Type B pancreatic cell (in vitro differentiated cells): Measurements from ENCODE around the gene VSIR. TPM values are rescaled to one million over a fixed set of nuclear protein-coding genes. Genes with fewer than 3 reads are reported as not detected.

ENCODE experiments used
- DNase-seq: peaks from one replicate; pipeline ENCODE4 v3.0.0; 2021; ENCODE audit warnings: mixed read lengths; ENCODE audit not compliant: unreplicated experiment; ENCODE audit errors: extremely low spot score
- H3K27ac Mint-ChIP-seq: 2 replicates; pipeline ENCODE4 v1.8.0; 2021; ENCODE audit warnings: mild to moderate bottlenecking, mixed read lengths
- H3K27me3 Mint-ChIP-seq: 2 replicates; pipeline ENCODE4 v1.8.0; 2021; ENCODE audit warnings: mixed read lengths
- H3K36me3 Mint-ChIP-seq: 2 replicates; pipeline ENCODE4 v1.8.0; 2021; ENCODE audit warnings: mixed read lengths
- H3K4me1 Mint-ChIP-seq: one replicate; pipeline ENCODE4 v1.8.0; 2021; ENCODE audit warnings: mixed read lengths; ENCODE audit not compliant: unreplicated experiment
- H3K4me3 Mint-ChIP-seq: 2 replicates; pipeline ENCODE4 v1.8.0; 2021; ENCODE audit warnings: mild to moderate bottlenecking, mixed read lengths
- H3K9me3 Mint-ChIP-seq: 2 replicates; pipeline ENCODE4 v1.8.0; 2021; ENCODE audit warnings: mixed read lengths
- CTCF ChIP-seq: fragments of 200-600 bp; sonication (generic); conservative IDR thresholded peaks from 2 replicates; pipeline ENCODE4 v1.5.0; 2021; ENCODE audit warnings: antibody characterized with exemption, mild to moderate bottlenecking
- total RNA-seq: library from RNA; stranded (reverse); gene quantifications from 2 replicates; pipeline ENCODE4 v1.2.1, GENCODE V29; 2021; ENCODE audit warnings: low replicate concordance

VSIR gene
- total RNA-seq, 1 donor from 2014 or later: 47.0 TPM

GRCh38 chr10:71705582-71705981 is 67.7 kb downstream of the VSIR start:
- Mint-ChIP-seq H3K4me3 (no peak overlapping the region), H3K36me3 (no peaks in the 10 kb centered on the region), H3K27me3 (no peaks in the 10 kb centered on the region), H3K4me1 (no peaks in the 10 kb centered on the region), H3K9me3 (no peaks in the 10 kb centered on the region), H3K27ac (no peak overlapping the region)
- DNase-seq: no peak
- TF ChIP-seq CTCF: no peak

GRCh38 chr10:71704816-71705215 is 68.5 kb downstream of the VSIR start:
- no peak for TF ChIP-seq CTCF
- H3K27ac Mint-ChIP-seq: no peak overlapping the region
- no peak overlapping the region for H3K4me3 Mint-ChIP-seq
- H3K27me3 Mint-ChIP-seq: no peaks in the 10 kb centered on the region
- H3K4me1 Mint-ChIP-seq: no peaks in the 10 kb centered on the region
- H3K9me3 Mint-ChIP-seq: no peaks in the 10 kb centered on the region
- no peak for DNase-seq
- no peaks in the 10 kb centered on the region for H3K36me3 Mint-ChIP-seq

- no peaks in the 10 kb centered on the region for H3K9me3 Mint-ChIP-seq
- H3K27me3 Mint-ChIP-seq: no peaks in the 10 kb centered on the region
- no peak overlapping the region for H3K4me3 Mint-ChIP-seq
- H3K27ac Mint-ChIP-seq: no peak overlapping the region
- no peak for TF ChIP-seq CTCF
- H3K4me1 Mint-ChIP-seq: no peaks in the 10 kb centered on the region
- H3K36me3 Mint-ChIP-seq: no peaks in the 10 kb centered on the region
- DNase-seq: no peak
These were observed 69.7 kb downstream of the VSIR start for GRCh38 chr10:71703577-71703976.

- H3K4me1 Mint-ChIP-seq: no peaks in the 10 kb centered on the region
- H3K27me3 Mint-ChIP-seq: no peaks in the 10 kb centered on the region
- H3K36me3 Mint-ChIP-seq: no peaks in the 10 kb centered on the region
- no peaks in the 10 kb centered on the region for H3K9me3 Mint-ChIP-seq
- no peak overlapping the region for H3K27ac Mint-ChIP-seq
- no peak for DNase-seq
- TF ChIP-seq CTCF: no peak
- H3K4me3 Mint-ChIP-seq: no peak overlapping the region
These were observed 71.7 kb downstream of the VSIR start for GRCh38 chr10:71701496-71702132.

GRCh38 chr10:71700731-71701368 is 72.5 kb downstream of the VSIR start:
- no peaks in the 10 kb centered on the region for H3K27me3 Mint-ChIP-seq
- H3K4me3 Mint-ChIP-seq: no peak overlapping the region
- no peak for TF ChIP-seq CTCF
- DNase-seq: no peak
- H3K9me3 Mint-ChIP-seq: no peaks in the 10 kb centered on the region
- H3K27ac Mint-ChIP-seq: no peak overlapping the region
- H3K36me3 Mint-ChIP-seq: no peaks in the 10 kb centered on the region
- H3K4me1 Mint-ChIP-seq: no peaks in the 10 kb centered on the region
